HG03469 (cell line): ENCODE results near the gene BRD3OS.
"Not testable (repeated sequence)": the region's sequence is repeated elsewhere in the genome, so short reads cannot be mapped to it uniquely, and the experiment has no call there.

Experiments
- ATAC-seq: cut with Tn5 transposase; IDR thresholded peaks from one replicate; pipeline ENCODE4 v1.9.1; 2021; ENCODE audit warnings: mild to moderate bottlenecking, moderate library complexity, moderate number of reproducible peaks; ENCODE audit not compliant: unreplicated experiment

Gene BRD3OS

DNA sequence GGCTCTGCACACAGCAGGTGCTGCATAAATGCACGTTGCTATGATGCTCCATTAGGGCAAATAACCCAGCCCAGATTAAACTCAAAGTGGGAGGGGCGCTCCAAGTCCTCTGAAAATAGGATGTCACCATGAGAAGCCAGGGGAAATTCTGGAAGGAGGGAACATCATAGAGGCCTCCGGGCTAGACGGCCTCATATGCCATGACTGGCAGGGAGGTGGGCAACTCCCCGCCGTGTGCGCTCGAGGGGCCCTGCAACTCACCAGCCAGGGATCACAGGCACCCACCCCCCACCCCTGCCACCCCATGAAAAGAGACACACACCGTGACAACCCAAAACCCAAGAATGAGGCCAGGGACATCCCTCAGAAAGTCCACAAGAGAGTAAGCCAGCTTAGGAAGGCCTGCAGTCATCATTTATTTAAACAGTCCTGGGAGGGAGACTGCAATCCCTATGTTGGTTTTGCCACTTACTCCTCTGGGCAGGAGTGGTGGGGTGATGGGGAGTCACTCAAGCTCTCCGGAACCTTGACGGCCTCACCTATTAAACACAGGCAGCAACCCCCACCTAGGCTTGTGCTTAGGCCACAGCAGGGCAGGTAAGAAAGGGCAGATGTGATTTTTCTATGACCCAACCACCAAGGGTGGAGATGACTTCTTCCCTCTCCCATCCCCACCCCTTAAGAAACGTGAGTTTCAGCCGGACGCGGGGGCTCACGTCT lies 37.2 kb upstream of the BRD3OS start:
- no peak for ATAC-seq

DNA sequence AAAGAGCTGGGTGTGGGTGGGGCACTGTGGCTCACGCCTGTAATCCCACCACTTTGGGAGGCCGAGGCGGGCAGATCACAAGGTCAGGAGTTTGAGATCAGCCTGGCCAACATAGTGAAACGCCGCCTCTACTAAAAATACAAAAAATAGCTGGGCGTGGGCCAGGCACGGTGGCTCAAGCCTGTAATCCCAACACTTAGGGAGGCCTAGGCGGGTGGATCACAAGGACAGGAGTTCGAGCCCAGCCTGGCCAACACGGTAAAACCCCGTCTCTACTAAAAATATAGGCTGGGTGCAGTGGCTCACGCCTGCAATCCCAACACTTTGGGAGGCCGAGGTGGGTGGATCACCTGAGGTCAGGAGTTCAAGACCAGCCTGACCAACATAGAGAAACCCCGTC lies 36.5 kb upstream of the BRD3OS start:
- ATAC-seq = not testable (repeated sequence)

DNA sequence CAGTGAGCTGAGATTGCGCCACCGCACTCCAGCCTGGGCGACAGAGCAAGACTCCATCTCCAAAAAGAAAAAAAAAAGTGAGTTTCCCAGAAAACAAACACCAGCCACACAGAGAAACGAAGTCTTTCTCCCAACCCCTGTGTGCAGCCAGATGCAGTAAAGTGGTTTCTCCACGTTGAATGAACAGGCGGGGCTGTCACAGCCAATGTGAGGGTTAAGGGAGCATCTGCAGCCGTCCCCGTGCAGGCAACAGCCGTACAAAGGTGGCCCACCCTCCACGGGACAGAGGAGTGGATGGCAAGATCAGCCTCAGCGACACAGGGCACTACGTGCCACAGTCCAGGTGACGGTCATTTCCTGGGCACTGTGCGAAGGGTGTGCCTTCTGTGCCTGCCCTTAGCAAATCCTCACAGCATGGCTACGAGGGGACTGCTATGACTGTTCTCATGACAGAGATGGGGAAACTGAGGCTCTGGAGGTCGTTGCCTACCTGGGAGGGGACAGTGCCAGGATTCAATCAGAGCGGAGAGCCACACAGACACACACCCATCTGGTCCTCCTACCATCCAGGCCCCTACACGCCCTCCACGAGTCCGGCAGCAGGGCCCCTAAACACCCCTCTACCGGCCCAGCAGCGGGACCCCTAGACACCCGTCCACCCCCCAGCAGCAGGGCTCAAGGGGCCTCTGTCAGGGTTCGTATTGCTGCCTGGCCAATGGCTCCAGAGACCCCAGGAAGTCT lies 35.5 kb upstream of the BRD3OS start:
- no peak for ATAC-seq

DNA sequence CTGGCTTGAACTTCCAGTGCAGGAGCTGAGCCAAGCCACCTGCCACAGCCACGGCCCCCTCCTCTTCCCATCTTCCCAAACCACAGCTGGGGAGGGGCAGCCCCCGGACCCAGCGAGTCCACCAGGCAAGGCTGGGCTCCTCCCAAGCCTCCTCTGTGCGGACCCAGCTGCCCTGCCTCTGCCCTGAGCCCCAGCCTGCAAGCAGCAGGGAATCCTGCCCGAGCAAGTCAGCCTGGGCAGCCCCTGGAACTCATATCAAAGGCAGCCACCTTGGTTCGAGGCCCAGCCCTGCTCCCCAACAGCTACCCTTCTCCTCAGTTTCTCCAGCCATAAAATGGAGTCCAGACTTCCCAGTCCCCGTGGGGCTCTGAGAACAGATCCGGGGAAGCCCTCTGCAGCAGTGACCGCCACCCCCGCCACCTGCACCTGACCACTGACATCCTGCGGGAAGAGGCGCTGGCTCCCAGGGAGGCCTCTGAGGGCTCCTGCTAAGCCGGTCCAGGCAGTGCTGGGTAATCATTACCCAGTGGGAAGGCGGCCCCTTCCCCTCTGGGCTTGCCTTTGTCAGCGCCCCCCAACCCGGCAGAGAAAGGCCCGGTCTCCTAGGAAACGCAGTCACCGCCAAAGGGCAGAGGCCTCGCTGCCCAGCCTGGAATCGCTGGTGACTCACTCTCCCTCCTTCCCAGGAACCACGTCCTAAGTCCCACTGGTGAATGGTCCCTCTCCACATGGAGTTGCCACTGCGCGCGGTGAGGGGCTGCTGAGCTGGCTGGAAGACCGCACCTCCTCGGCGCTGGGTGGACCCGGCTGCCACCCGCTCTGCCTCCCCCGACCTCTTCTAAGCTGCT lies 34.7 kb upstream of the BRD3OS start:
- no peak for ATAC-seq

DNA sequence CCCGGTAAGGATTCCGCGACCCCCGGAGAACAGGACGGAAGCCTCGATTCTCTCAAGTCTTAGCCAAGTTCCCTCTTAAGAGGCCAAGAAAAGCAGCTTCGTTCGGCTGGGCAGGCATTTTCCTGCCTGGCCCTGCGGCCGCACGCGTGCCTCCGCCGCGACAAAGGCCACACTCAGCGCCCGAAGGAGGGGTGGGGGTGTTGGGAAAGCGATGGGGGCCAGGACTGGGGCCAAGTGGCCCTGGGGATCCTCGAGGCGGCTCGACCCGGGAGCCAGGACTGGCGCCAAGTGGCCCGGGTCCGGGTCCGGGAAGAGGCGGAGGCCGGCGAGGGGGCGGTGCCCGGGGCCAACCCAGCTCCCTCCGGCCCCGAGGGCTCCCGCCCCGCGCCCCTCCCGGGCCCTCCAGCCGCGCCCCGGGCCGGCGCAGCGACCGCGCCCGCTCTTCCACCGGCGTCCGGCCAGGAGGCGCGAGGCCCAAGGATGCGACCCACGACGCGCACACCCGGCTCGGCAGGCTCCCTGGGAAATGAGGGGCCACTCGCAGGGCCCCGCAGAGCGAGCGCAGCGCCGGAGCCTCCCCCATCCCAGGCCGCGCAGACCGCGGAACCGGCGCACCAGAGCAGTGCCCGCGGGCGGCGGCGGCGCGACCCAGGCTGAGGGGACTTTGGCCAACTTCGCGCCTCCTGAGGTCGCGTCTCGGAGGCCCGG lies 33.9 kb upstream of the BRD3OS start:
- no peak for ATAC-seq

DNA sequence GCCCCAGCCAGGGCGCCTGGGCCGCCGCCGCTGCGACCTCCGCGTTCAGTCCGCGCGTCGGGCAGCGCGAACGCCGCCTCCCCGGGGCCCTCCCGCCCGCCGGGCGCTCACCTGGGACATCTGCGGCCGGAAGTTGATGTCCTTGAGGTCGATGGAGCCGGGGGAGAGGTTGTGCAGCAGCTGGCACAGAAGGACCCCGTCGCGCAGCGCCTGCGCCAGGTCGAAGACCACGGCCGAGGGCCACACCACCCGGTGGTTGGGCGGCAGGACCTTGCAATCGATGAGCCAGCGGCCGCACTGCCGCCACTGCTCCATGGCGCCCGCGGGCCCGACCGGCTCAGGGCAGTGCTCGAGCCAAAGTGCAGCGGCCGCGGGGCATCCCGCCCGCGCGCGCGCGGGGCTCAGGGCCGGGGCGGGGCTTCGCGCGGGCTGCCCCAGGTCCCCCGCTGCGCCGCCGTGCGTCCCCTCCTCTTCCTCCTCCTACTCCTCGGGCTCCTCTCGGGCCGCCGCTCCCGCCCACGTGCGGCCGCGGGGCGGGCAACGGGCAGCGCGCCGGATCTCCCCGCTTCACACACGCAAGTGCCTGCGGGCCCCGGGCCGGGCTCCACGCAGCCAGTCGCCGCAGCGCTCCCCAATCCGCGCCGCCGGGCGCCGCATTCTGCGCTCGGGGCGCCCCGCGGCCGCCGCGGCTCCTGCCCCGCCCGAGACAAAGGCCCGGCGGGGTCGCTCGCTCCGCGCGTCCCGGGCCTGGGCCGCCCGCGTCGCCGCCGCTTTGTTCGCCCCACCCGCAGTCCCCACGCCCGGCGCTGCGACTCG lies 33.1 kb upstream of the BRD3OS start, which contains the start of gene VAV2:
Gene VAV2 (minus strand): TSS at position 361 of the 816 bp plus-strand sequence. CDS start 46 bp downstream, at position 315.
- no peak for ATAC-seq

DNA sequence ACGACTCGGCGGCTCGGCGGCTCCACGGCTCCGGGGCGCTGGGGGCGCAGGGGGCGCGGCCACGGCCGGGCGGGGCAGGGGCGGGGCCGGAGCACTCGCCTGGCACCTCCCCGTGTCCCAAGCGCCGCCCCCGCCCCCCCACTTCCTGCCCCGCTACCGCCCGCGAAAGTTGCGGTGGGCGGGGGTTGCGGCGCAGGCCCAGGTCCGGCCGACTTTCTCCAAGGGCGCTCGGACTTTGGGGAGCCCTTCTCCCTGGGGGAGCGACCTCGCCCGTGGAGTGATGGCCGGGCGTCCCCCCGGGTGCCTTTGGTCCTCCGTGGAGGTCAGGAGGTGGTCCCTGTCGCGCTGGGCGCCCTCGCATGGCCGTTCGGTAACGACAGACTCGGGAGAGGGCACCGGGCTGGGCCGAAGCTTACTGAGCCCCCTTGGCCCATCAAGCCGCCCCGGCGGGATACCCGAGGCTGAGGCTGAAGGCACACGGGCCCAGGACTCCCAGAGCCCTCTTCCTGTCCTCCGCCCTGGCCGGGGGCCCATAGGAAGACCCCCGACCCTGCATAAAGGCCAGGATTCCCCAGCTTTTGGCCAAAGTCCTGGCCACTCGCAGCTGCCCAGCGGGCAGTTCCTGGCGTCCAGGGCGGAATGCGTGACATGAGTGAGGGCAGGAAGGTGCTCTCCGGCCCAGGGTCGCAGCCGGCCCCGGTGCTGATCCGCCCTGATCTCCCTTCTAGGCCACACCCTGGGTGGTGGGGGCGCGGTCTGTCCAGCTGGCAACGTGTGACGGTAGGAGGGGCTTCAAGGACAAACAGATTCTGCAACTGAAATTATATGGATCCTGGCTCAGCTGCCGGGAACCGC lies 32.3 kb upstream of the BRD3OS start:
- ATAC-seq = no peak

DNA sequence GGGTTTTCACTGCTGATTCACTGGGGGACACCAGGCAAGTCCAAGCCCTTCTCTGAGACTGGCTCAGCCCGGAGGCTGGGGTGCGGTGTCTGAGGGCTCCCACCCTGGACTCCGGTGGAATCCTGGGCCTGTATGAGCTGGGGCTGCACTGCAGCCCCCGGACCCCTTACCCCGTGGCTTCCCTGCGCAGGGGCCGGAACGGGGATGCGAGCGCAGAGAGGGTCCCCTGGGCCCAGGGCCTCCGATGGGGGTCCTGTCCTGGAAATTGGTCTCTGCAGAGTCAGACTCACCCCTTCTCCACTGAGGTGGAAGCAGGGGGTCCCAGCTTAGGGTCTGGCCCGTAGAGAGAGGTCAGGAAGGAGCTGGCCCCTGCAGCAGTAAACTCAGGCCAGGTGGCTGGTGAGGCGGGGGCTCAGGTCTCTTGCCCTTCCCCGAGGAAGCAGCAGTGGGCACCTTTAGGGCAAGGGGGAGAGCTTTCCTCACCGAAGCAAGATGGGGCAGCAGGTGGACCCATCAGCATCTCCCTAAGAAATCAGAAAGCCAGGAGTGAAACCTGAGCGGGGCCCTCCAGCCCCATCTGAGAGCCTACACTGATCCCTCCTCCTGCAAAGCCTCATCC lies 31.5 kb upstream of the BRD3OS start:
- no peak for ATAC-seq

DNA sequence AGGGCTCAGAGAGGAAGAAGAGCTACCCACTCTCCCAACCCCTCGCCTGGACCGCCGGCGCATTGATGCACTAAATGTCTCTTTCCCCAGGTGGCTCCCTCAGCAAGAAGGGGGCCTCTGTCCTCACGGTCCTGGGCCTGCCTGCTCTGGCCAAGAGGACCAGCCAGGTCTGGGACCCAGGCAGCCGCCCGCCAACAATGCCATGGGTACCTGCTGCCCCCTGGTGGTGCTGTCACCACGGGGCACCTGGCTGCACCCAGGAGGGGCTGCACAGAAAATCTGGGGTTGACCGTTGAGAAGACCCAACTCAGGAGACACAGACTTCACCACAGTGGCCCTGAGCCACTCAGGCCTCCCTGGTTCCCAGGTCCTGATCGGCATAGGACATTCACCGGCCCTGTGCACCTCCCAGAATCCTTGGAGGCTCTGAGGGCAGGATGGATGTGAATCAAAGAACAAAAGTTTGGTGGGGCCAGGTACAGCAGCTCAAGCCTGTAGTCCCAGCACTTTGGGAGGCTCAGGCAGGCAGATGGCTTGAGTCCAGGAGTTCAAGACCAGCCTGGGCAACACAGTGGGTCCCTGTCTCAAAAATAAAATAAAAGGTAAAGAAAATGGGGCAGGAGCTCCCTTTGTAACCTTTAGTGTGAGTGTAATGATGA lies 30.8 kb upstream of the BRD3OS start:
- no peak for ATAC-seq

DNA sequence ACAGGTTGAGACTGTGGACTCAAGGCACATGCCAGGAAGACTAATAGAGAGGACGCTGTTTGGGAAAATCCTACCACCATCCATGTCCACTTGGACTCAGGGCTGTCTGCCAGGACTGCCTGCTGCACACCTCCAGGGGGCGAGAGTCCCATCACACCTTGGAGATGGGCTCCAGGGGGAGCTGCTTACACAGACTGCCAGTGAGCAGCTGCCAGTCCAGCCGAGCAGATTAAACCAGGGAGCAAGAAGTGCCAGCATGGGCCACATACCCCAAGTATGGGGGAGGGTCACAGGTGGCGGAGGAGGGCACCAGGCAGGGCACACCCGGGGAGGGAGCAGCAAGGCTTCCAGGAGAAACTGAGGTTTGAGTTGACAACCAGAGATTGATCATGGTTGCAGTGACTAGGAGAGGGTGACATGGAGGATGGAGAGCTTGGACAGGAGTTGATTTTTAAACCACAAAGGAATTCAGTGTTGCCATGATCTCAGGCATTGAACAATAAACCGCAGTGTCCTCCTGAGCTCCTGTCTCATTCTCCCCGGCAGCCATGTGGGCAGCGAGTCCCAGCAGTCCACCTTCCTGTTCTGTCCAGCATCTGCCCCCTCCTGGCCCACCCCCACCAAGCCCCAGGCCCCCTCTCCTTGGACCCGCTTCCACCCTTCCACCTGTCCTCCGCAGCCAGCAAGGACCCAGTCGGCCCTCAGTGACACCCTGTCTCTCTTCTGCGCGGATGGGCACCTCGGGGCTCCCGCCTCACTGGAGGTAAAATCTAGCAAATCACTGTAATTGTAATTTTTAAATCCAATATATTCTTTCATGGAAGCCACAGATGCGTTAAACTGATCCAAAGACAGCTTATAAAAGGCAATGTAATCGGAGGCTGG lies 30.0 kb upstream of the BRD3OS start:
- no peak for ATAC-seq

DNA sequence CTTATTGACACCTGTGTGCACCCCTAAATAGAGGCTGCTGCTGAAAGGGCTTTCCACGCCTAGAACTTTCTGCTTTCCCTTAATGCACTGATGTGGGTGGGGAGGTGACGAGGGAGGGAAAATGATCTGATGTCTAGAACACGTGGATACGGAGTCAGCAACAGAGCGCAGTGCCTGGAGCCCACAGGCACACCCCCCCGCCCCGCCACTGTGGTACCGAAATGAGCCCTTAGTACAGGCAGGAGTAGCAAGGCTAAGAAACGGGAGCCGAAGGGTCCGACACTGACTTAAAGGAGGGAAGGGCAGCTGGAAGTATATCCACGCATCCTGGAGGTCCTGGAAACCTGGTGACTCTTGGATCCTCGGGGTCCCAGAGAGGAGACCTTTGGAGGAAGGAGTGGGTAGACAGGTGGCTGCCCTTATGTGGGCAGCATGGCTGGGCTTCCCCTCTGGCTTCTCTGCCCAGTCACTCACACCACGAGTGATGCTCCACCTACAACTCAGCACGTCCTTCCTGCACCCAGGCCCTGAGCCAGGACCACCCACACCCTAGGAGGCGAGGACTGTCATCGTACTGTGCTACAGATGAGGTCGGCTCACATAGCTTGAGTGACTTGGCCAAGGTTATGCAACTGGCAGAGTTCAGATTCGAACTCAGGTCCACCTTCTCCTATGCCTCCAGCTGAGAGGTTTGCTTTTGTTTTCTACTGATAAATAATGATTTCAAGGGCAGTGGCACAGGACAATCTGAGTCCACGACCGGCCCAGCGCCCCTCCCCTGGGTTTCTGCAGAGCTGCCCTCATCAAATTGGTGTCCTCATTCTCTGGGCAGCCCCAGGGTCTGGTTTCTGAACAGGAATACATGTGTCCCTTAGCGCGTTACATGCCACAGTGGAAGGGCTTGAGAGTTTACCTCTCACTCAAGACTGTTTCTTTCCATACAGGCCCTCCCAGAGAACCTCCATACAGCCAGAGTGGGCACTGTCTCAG lies 28.5 kb upstream of the BRD3OS start:
- no peak for ATAC-seq

DNA sequence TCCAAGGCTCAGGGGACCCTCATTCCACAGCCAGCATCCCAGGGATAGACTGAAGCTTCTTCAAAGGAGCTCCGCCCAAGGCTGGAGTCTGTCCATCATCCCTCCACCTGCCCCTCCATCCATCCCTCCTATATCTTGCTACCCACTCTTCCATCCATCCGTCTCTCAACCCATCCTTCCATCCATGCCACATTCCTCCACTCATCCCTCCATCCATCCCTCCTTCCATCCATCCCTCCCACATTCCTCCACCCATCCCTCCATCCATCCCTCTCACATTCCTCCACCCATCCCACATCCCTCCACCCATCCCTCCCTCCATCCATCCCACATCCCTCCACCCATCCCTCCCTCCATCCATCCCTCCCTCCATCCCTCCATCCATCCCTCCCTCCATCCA lies 27.7 kb upstream of the BRD3OS start:
- no peak for ATAC-seq

DNA sequence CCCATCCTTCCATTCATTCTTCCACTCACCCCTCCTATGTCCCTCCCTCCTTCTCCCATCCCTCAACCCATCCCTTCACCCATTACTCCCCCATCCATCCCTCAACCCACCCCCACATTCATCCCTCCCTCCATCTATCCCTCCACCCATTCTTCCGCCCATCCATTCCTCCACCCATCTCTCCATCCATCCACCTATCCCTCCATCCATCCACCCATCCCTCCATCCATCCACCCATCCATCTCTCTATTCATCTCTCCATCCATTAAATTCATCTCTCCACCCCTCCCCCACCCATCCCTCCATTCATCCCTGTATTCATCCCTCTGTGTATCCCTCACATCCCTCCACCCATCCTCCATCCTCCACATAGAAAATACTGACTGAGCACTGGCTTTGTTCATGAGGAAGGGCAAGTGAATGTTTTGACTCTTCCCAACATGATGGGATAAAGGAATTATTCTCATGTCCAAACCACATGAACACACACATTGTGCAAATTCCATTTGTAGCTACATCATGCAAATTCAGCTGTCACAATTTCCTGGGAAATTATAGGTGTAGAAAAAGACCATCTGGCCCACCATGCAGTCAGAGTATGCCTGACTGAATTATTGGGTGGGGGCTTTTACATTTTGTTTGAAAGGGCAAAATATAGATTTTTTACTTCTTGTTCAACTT lies 26.2 kb upstream of the BRD3OS start:
- no peak for ATAC-seq

DNA sequence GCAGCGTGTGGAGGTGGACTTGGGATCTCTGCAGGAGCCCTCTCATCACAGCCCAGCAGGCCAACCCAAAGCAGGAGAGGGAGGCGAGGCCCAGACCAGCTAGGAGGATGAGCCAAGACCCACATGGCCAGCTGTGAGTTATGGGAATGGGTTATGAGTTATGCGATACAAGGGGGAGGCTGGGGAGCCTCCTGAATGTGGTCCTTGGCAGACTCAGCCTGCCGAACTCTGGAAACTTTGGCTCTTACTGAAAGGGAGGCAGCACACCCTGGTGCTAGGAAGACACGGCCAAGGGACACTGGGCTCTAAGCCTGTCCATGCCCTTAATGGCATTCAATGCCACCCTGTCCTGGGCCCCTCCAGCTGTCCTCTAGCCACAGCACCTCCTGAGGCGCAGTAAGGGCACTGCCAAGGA lies 25.4 kb upstream of the BRD3OS start:
- ATAC-seq = no peak

DNA sequence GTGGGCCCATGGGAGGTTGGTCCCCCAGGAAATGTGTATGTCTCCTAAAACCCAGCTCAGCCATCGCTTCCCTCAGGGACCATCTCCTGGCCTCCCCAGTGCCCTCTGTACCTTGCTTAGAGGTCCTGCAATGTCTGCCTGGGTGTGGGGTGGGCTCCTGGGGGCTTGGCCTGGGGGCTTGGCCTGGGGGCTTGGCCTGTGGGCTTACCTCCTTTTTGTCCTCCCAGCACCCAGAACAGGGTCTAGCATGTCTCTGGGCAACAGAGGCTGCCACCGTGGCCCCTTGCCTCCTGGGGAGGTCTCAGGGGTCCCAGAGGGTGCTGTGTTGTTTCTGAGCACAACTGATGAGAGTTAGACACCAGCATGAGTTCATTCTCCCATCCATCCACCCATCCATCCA lies 22.5 kb upstream of the BRD3OS start:
- ATAC-seq = no peak
